Measurements from ENCODE around the gene SLC28A2. TPM values are rescaled to one million over a fixed set of nuclear protein-coding genes. Genes with fewer than 3 reads are reported as not detected.
"Not testable (repeated sequence)": the region's sequence is repeated elsewhere in the genome, so short reads cannot be mapped to it uniquely, and the experiment has no call there.

Gene SLC28A2
- not detected for total RNA-seq
- long read RNA-seq = 0 reads

- no peak for DNase-seq (ENCODE audit: low spot score)
These were observed at the start of gene SLC28A2 for GRCh38 chr15:45251888-45252287. TSS of gene SLC28A2 (plus strand) at chr15:45252234. CDS start at chr15:45253216, 982 bp downstream.

GRCh38 chr15:45203182-45203581 is 48.9 kb upstream of the SLC28A2 start:
- DNase-seq (ENCODE audit: low spot score) = no peak

- no peak for DNase-seq (ENCODE audit: low spot score)
These were observed 46.8 kb upstream of the SLC28A2 start for GRCh38 chr15:45205192-45205591.

- DNase-seq (ENCODE audit: low spot score) = no peak
These were observed 39.5 kb upstream of the SLC28A2 start for GRCh38 chr15:45212493-45212892.

- no peak for DNase-seq (ENCODE audit: low spot score)
These were observed 30.9 kb upstream of the SLC28A2 start for GRCh38 chr15:45221053-45221599.

- no peak for DNase-seq (ENCODE audit: low spot score)
These were observed 30.1 kb upstream of the SLC28A2 start for GRCh38 chr15:45221967-45222366.

- no peak for DNase-seq (ENCODE audit: low spot score)
These were observed 27.3 kb upstream of the SLC28A2 start for GRCh38 chr15:45224621-45225217.

- DNase-seq (ENCODE audit: low spot score) = no peak
These were observed 26.3 kb upstream of the SLC28A2 start for GRCh38 chr15:45225506-45226273.

GRCh38 chr15:45228931-45229330 is 23.1 kb upstream of the SLC28A2 start:
- DNase-seq (ENCODE audit: low spot score) = no peak

- DNase-seq (ENCODE audit: low spot score) = no peak
These were observed 21.6 kb upstream of the SLC28A2 start for GRCh38 chr15:45230245-45230965.

GRCh38 chr15:45231132-45231531 is 20.9 kb upstream of the SLC28A2 start:
- no peak for DNase-seq (ENCODE audit: low spot score)

GRCh38 chr15:45231864-45232562 is 20.0 kb upstream of the SLC28A2 start:
- no peak for DNase-seq (ENCODE audit: low spot score)

- no peak for DNase-seq (ENCODE audit: low spot score)
These were observed 17.3 kb upstream of the SLC28A2 start for GRCh38 chr15:45234562-45235235.

GRCh38 chr15:45236806-45237205 is 15.2 kb upstream of the SLC28A2 start:
- not testable (repeated sequence) for DNase-seq (ENCODE audit: low spot score)

GRCh38 chr15:45242289-45242688 is 9.7 kb upstream of the SLC28A2 start:
- no peak for DNase-seq (ENCODE audit: low spot score)

- no peak for DNase-seq (ENCODE audit: low spot score)
These were observed 2.8 kb upstream of the SLC28A2 start for GRCh38 chr15:45249125-45249780.

GRCh38 chr15:45253330-45253729 is 1.3 kb downstream of the SLC28A2 start:
- no peak for DNase-seq (ENCODE audit: low spot score)

- DNase-seq (ENCODE audit: low spot score) = no peak
These were observed 2.4 kb downstream of the SLC28A2 start for GRCh38 chr15:45254405-45254804.

GRCh38 chr15:45254824-45255223 is 2.8 kb downstream of the SLC28A2 start:
- not testable (repeated sequence) for DNase-seq (ENCODE audit: low spot score)

- DNase-seq (ENCODE audit: low spot score) = no peak
These were observed 7.8 kb downstream of the SLC28A2 start for GRCh38 chr15:45259796-45260195.
